Hepatocyte (in vitro differentiated cells): Measurements from ENCODE around the gene CCL28. TPM values are rescaled to one million over a fixed set of nuclear protein-coding genes. Genes with fewer than 3 reads are reported as not detected.
"Not testable (repeated sequence)": the region's sequence is repeated elsewhere in the genome, so short reads cannot be mapped to it uniquely, and the experiment has no call there.

ENCODE experiments used
- DNase-seq: peaks from one replicate; pipeline ENCODE4 v3.0.0-alpha.2; 2016; ENCODE audit warnings: low spot score
- H2AFZ ChIP-seq: fragments of 200-600 bp; sonication (generic); 2 replicates; pipeline ENCODE4 v1.6.0; 2016; ENCODE audit warnings: antibody characterized with exemption, mild to moderate bottlenecking
- H3K27ac ChIP-seq: fragments of 200-600 bp; sonication (generic); 2 replicates; pipeline ENCODE4 v1.5.1; 2016; ENCODE audit warnings: mild to moderate bottlenecking
- H3K27me3 ChIP-seq: fragments of 200-600 bp; sonication (generic); 2 replicates; pipeline ENCODE4 v1.6.1; 2016
- H3K36me3 ChIP-seq: fragments of 200-600 bp; sonication (generic); replicated peaks from 2 replicates; pipeline ENCODE4 v1.5.1; 2016; ENCODE audit warnings: low read depth; ENCODE audit not compliant: insufficient read depth
- H3K4me1 ChIP-seq: fragments of 200-600 bp; sonication (generic); 2 replicates; pipeline ENCODE4 v1.5.1; 2016; ENCODE audit warnings: mild to moderate bottlenecking, moderate library complexity; ENCODE audit not compliant: insufficient read depth
- H3K4me2 ChIP-seq: fragments of 200-600 bp; sonication (generic); 2 replicates; pipeline ENCODE4 v1.6.0; 2016
- H3K4me3 ChIP-seq: fragments of 200-600 bp; sonication (generic); 2 replicates; pipeline ENCODE4 v1.5.1; 2016; ENCODE audit warnings: mild to moderate bottlenecking
- H3K79me2 ChIP-seq: fragments of 200-600 bp; sonication (generic); 2 replicates; pipeline ENCODE4 v1.6.0; 2017; ENCODE audit warnings: mild to moderate bottlenecking
- H3K9me2 ChIP-seq: fragments of 200-600 bp; sonication (generic); replicated peaks from 2 replicates; pipeline ENCODE4 v1.6.0; 2017; ENCODE audit warnings: mild to moderate bottlenecking; ENCODE audit not compliant: insufficient read depth
- H3K9me3 ChIP-seq: fragments of 200-600 bp; sonication (generic); 2 replicates; pipeline ENCODE4 v1.5.1; 2016; ENCODE audit warnings: low read depth, mild to moderate bottlenecking
- H4K20me1 ChIP-seq: fragments of 200-600 bp; sonication (generic); 2 replicates; pipeline ENCODE4 v1.6.0; 2016; ENCODE audit warnings: mild to moderate bottlenecking; ENCODE audit not compliant: insufficient read depth, poor library complexity, severe bottlenecking
- EZH2 ChIP-seq: fragments of 200-600 bp; sonication (generic); IDR thresholded peaks from 2 replicates; pipeline ENCODE4 v1.6.1; 2016; ENCODE audit warnings: antibody characterized with exemption, mild to moderate bottlenecking, borderline replicate concordance
- EZH2phosphoT487 ChIP-seq: fragments of 200-600 bp; sonication (generic); IDR thresholded peaks from one replicate; pipeline ENCODE4 v1.6.1; 2018; ENCODE audit warnings: antibody characterized with exemption, mild to moderate bottlenecking, low read depth, moderate library complexity; ENCODE audit not compliant: unreplicated experiment, severe bottlenecking
- WGBS: methylation state at CpG from one replicate; pipeline ENCODE4 v1.1.6; 2016; ENCODE audit warnings: low lambda C conversion rate; ENCODE audit errors: missing lambda C conversion rate; 5-methylcytosine and 5-hydroxymethylcytosine counted together
- polyA plus RNA-seq: library from polyadenylated mRNA; unstranded; fragments of >200 nt; fragmentation: Nextera tagmentation; extraction: Ambion mirVana; gene quantifications from 2 replicates; pipeline ENCODE4 v1.2.1, GENCODE V29; 2016
- total RNA-seq: library from RNA; depleted of rRNA; stranded (reverse); fragments of >200 nt; gene quantifications from 2 replicates; pipeline ENCODE4 v1.2.3, GENCODE V29; 2014
- TF ChIP-seq, protein P1 (sequence below): fragments of 200-600 bp; sonication (generic); IDR thresholded peaks from 2 replicates; pipeline ENCODE4 v1.5.1; 2016; ENCODE audit warnings: antibody characterized with exemption, mild to moderate bottlenecking; ENCODE audit not compliant: poor library complexity

Gene CCL28
- total and polyA plus RNA-seq, 2 experiments from 2014 or later, result 0.80 to 1.1 TPM

DNA sequence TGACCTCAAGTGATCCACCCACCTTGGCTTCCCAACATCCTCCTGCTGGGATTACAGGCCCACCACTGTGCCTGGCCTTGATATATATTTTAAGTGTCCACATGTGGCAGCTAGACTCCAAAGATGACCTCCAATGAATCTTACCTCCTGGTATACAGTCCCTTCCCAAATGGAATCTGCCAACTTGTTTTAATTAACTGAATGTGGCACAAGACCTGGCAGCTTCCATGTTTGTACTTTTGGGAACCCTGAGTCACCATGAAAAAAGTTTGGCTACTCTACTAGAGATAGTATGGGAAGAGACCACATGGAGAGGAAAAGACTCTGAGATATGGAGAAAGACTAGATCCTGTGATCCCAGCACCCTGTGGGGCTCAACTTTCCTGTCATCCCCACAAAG is 42.5 kb downstream of the CCL28 start:
- no peak overlapping the region for H3K4me2 ChIP-seq
- no peak overlapping the region for H3K4me3 ChIP-seq
- no peaks in the 10 kb centered on the region for H4K20me1 ChIP-seq
- TF ChIP-seq, protein P1, sequence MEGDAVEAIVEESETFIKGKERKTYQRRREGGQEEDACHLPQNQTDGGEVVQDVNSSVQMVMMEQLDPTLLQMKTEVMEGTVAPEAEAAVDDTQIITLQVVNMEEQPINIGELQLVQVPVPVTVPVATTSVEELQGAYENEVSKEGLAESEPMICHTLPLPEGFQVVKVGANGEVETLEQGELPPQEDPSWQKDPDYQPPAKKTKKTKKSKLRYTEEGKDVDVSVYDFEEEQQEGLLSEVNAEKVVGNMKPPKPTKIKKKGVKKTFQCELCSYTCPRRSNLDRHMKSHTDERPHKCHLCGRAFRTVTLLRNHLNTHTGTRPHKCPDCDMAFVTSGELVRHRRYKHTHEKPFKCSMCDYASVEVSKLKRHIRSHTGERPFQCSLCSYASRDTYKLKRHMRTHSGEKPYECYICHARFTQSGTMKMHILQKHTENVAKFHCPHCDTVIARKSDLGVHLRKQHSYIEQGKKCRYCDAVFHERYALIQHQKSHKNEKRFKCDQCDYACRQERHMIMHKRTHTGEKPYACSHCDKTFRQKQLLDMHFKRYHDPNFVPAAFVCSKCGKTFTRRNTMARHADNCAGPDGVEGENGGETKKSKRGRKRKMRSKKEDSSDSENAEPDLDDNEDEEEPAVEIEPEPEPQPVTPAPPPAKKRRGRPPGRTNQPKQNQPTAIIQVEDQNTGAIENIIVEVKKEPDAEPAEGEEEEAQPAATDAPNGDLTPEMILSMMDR, result no peak
- TF ChIP-seq EZH2phosphoT487, result no peak
- no peaks in the 10 kb centered on the region for H3K9me2 ChIP-seq
- H3K9me3 ChIP-seq, result no peaks in the 10 kb centered on the region
- DNase-seq, result no peak
- no peaks in the 10 kb centered on the region for H3K4me1 ChIP-seq
- H3K79me2 ChIP-seq, result no peaks in the 10 kb centered on the region
- no peak overlapping the region for H2AFZ ChIP-seq
- H3K27me3 ChIP-seq, result no peaks in the 10 kb centered on the region
- H3K36me3 ChIP-seq, result no peaks in the 10 kb centered on the region
- peak overlapping the region; percentile 73 for H3K27ac ChIP-seq

- H3K4me1 ChIP-seq, result no peaks in the 10 kb centered on the region
- TF ChIP-seq EZH2 (no peak), EZH2phosphoT487 (no peak)
- TF ChIP-seq, protein P1, result no peak
- H3K27ac ChIP-seq, result no peak overlapping the region
- H2AFZ ChIP-seq, result no peak overlapping the region
- DNase-seq, result no peak
- no peaks in the 10 kb centered on the region for H3K79me2 ChIP-seq
- no peak overlapping the region for H3K4me2 ChIP-seq
- no peak overlapping the region for H3K4me3 ChIP-seq
- no peaks in the 10 kb centered on the region for H3K36me3 ChIP-seq
- WGBS, result 85% methylated on average over 3 of the region's 3 CpGs
- H3K9me3 ChIP-seq, result no peaks in the 10 kb centered on the region
- no peaks in the 10 kb centered on the region for H3K9me2 ChIP-seq
- H4K20me1 ChIP-seq, result no peaks in the 10 kb centered on the region
- no peaks in the 10 kb centered on the region for H3K27me3 ChIP-seq
These were observed 44.1 kb downstream of the CCL28 start for GRCh38 chr5:43367909-43368669.

GRCh38 chr5:43367453-43367852 is 44.7 kb downstream of the CCL28 start:
- Histone ChIP-seq H2AFZ (no peak overlapping the region), H3K4me3 (no peak overlapping the region), H3K27me3 (no peaks in the 10 kb centered on the region), H3K9me3 (no peaks in the 10 kb centered on the region), H3K27ac (no peak overlapping the region), H3K4me2 (no peak overlapping the region), H4K20me1 (no peaks in the 10 kb centered on the region), H3K79me2 (no peaks in the 10 kb centered on the region), H3K4me1 (no peaks in the 10 kb centered on the region), H3K36me3 (no peaks in the 10 kb centered on the region), H3K9me2 (no peaks in the 10 kb centered on the region)
- no peak for TF ChIP-seq EZH2phosphoT487
- whole genome bisulfite sequencing, result 86% methylated on average over 3 of the region's 3 CpGs
- no peak for DNase-seq

DNA sequence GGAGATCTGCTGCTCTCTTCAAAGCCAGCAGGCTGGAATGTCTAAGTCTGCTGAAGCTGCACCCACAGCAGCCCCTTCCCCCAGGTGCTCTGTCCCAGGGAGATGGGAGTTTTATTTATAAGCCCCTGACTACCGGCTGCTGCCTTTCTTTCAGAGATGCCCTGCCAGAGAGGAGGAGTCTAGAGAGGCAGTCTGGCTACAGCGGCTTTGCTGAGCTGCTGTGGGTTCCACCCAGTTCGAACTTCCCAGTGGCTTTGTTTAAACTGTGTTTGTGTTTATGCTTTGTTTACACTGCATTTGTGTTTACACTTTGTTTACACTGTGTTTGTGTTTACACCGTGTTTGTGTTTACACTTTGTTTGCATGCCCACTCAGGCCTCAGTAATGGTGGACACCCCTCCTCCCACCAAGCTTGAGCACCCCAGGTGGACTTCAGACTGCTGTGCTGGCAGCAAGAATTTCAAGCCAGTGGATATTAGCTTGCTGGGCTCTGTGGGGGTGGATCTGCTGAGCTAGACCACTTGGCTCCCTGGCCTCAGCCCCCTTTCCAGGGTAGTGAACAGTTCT is 45.4 kb downstream of the CCL28 start:
- not testable (repeated sequence) for DNase-seq, H3K4me3 ChIP-seq, H2AFZ ChIP-seq, H3K27me3 ChIP-seq, H3K4me2 ChIP-seq, H4K20me1 ChIP-seq, H3K79me2 ChIP-seq, H3K36me3 ChIP-seq, H3K9me2 ChIP-seq, H3K9me3 ChIP-seq, H3K4me1 ChIP-seq, H3K27ac ChIP-seq
- WGBS, result 60% methylated on average over 4 of the region's 4 CpGs

DNA sequence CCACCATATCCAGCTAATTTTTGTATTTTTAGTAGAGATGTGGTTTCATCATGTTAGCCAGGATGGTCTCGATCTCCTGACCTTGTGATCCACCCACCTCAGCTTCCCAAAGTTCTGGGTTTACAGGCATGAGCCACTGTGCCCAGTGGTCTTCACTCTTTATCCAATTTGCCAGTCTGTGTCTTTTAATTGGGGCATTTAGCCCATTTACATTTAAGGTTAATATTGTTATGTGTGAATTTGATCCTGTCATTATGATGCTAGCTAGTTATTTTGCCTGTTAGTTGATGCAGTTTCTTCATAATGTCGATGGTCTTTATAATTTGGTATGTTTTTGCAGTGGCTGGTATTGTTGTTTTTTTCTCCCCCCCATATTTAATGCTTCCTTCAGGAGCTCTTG is 47.0 kb downstream of the CCL28 start:
- H3K4me3 ChIP-seq, H3K27ac ChIP-seq, H3K79me2 ChIP-seq, DNase-seq, H4K20me1 ChIP-seq, H2AFZ ChIP-seq, H3K4me2 ChIP-seq, H3K4me1 ChIP-seq, H3K36me3 ChIP-seq, H3K9me2 ChIP-seq, H3K27me3 ChIP-seq, H3K9me3 ChIP-seq: not testable (repeated sequence)
- WGBS, result 86% methylated on average over 2 of the region's 2 CpGs
